ENCODE data around the gene CISTR. TPM values are rescaled to one million over a fixed set of nuclear protein-coding genes. Genes with fewer than 3 reads are reported as not detected.

The CISTR gene
- total RNA-seq, 1 donor: not detected

DNA sequence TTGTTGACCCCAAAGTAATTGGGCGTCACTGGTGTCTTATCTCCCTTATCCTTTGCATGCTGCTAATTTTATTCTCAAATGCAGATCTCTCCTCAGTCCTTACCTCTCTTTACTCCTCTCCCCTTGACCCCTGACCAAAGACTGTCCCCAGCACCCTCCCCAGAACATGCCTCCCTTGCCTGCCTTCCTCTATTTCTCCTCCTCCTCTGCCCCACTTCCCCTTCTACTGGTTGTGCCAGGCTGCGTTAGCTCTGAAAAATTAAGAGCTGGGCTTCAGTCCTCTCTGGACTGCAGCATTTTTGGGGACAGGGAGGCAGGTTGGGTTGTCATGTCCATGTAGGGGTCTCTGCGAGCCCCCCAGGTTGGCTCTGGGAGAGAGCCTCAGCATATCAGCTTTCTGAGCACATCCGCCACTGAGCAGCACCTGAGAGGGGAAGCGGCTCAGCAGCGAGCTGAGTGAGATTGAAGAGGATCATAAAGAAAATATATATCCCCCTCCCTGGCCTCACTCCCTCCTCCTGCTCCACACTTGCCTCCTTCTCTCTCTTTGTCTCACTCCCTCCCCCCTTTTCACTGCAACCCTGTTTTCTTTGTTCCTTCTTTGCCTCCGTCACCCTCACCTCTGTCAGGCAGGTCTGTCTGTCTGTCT lies 6.4 kb upstream of the CISTR start:
- no peak for DNase-seq (ENCODE audit: low read depth)
- H3K4me3 ChIP-seq (ENCODE audit: low read depth, low read length): no peak overlapping the region
- TF ChIP-seq, protein P1, sequence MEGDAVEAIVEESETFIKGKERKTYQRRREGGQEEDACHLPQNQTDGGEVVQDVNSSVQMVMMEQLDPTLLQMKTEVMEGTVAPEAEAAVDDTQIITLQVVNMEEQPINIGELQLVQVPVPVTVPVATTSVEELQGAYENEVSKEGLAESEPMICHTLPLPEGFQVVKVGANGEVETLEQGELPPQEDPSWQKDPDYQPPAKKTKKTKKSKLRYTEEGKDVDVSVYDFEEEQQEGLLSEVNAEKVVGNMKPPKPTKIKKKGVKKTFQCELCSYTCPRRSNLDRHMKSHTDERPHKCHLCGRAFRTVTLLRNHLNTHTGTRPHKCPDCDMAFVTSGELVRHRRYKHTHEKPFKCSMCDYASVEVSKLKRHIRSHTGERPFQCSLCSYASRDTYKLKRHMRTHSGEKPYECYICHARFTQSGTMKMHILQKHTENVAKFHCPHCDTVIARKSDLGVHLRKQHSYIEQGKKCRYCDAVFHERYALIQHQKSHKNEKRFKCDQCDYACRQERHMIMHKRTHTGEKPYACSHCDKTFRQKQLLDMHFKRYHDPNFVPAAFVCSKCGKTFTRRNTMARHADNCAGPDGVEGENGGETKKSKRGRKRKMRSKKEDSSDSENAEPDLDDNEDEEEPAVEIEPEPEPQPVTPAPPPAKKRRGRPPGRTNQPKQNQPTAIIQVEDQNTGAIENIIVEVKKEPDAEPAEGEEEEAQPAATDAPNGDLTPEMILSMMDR (IDR thresholded peaks at IDR 0.05; ENCODE audit: insufficient read depth, low read depth, low read length): no peak

DNA sequence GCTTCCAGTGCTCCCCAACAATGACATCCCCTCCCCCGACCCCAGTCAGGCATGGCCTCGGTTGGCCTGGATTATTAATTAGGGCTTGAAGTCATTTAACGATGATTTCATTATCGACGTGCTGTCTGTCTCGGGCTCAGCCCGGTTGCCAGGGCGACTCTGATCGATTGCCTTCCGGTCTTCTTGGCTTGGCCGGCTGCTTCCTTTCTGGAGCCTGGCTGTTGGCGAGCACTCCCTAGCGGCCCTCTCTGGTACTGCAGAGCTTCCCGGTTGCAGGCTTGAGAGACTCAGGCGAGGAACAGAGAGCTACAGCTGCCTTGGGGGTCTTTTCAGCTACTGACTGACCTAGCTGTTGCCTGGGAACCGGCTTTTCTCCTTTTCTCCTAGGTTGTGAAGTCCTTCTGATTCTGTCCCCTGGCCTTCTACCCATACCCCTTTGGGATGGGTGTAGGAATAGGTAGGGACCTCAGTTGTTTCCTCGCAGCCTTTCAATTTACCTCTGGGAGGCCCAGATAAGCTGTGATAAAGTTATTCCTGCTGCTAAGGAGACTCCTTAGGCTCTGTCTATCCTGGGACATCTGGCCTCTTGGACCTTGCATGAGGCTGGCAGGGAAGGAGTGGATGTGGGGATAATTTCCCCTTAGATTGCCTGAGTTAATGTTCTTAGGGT lies 5.5 kb upstream of the CISTR start:
- TF ChIP-seq, protein P1 (IDR thresholded peaks at IDR 0.05; ENCODE audit: insufficient read depth, low read depth, low read length): peak; percentile 91
- peak; percentile 55 for DNase-seq (ENCODE audit: low read depth)

DNA sequence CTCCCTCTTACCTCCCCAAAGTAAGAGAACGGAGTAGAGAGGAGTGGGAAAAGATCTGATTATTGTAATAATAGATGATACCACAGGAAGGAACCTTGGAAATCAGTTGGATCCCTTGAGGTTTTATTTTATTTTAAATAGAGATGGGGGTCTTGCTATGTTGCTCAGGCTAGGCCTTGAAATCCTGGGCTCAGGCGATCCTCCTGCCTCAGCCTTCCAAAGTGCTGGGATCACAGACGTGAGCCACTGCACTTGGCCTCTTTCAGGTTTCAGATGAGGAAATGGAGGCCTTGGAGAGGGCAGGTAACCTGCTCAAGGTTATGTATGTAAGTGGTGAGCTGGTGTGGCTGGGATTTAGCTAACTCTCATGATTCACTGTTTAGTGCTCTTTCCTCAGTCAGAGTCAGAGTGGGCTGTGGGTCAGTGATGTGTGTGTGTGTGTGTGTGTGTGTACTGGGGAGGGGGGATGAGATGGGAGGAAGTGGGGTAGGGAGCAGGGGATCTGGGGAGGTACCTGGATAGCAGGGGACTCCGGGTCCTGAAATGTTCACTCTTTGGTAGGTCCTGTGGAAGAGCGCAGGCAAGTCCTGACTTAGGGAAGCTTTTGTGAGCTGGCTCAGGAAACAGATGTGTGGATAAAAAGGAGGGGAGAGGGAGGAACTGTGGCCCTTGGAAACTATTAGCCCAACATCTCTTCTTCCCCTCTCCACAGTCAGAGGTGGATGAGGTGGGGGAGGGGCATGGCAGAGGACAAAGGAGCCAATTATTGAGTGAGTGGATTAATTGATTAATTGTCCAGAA lies 4.7 kb upstream of the CISTR start:
- TF ChIP-seq, protein P1 (IDR thresholded peaks at IDR 0.05; ENCODE audit: insufficient read depth, low read depth, low read length): no peak
- H3K4me3 ChIP-seq (ENCODE audit: low read depth, low read length): no peak overlapping the region
- DNase-seq (ENCODE audit: low read depth): no peak

More for the DNA sequence above, 5.5 kb upstream of the CISTR start:
- no peak overlapping the region for H3K4me3 ChIP-seq (ENCODE audit: low read depth, low read length)

DNA sequence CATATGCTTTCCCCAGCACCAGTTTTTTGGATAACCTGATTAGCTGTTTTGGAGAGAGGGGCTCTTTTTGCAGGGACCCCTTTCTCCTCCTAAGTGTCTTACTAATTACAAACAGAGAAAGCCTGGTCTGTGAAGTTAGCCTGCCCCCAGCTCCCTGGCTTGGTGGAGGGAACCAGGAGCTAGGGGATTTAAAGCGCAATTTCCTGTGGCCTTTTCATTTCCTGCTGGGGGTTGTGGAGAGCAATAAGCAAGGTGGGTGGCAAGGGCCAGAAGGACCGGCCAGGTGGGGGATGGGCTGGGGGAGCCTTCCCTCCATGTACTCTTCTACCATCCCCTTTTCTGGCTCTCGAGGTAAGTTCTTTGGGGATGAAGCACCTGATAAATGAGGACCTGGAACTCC lies 4.1 kb upstream of the CISTR start:
- no peak for DNase-seq (ENCODE audit: low read depth)
- H3K4me3 ChIP-seq (ENCODE audit: low read depth, low read length): no peak overlapping the region
- TF ChIP-seq, protein P1 (IDR thresholded peaks at IDR 0.05; ENCODE audit: insufficient read depth, low read depth, low read length): no peak

DNA sequence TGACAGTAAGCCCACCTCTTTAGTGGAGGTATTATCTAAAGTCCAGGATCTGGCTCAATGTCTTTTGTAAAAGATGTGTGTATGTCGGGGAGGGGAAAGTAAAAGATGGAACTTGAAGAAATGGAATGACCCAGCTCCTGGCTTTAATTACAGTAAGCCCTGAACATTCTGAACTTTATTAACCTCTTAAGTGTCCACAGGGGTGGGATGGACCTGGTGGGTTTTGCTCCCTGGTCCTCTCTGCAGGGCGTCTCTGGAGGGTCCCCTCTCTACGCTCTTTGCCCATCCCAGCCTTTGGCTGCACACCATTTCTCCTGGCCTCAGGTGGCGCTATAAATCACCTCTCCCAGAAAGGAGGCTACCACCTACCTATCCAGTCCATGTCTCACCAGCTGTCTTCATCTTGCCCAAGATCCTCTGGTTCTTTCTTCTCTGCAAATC lies 3.7 kb upstream of the CISTR start:
- TF ChIP-seq, protein P1 (IDR thresholded peaks at IDR 0.05; ENCODE audit: insufficient read depth, low read depth, low read length): no peak
- DNase-seq (ENCODE audit: low read depth): no peak
- no peak overlapping the region for H3K4me3 ChIP-seq (ENCODE audit: low read depth, low read length)

DNA sequence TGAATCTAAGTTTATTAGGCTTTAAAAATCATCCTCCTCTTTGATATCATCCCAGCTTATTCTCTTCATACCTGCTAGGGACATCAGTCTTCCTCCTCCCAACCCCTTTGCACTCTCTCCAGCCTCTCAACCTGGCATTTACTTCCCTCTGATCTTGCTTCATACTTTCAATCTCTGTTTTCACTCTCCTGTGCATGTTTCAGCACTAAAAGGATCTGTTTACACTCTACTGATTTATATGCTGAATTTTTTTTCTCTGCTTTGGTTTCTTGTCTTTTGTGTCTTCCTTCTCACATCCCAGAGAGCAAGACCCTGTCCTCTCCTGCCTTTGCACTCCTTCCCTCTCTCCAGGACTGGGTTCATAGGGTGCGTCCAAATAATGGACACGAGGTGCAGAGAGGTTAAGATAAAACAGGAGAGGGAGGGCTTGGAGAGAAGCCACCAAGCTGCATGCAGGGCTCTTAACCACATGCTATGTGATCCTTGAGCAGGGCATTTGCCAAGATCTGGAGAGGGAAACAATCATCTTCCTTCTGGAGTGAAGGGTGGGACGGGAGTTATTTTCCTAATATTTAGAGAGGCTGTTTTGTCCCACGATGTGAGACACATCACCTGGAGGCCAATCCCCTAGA lies 3.0 kb upstream of the CISTR start:
- DNase-seq (ENCODE audit: low read depth): peak; percentile 33
- no peak overlapping the region for H3K4me3 ChIP-seq (ENCODE audit: low read depth, low read length)
- TF ChIP-seq, protein P1 (IDR thresholded peaks at IDR 0.05; ENCODE audit: insufficient read depth, low read depth, low read length): no peak
